T-helper 1 cell treated with Interleukin-12 subunit alpha and Interleukin-12 subunit beta and Interleukin-4 antibody, amounts not matched to agents 30 μg/mL and 1 μg/mL, for 36 hours (primary cell): Measurements from ENCODE around the gene TOM1.
A peak's percentile ranks its signal among the peaks of the same experiment; 100 is the strongest.

ENCODE experiments used
- H3K27ac Mint-ChIP-seq: one replicate; pipeline ENCODE4 v1.8.0; 2021; ENCODE audit warnings: mild to moderate bottlenecking, mixed read lengths
- H3K27me3 Mint-ChIP-seq: one replicate; pipeline ENCODE4 v1.8.0; 2021; ENCODE audit warnings: low read depth, mixed read lengths
- H3K36me3 Mint-ChIP-seq: one replicate; pipeline ENCODE4 v1.8.0; 2021; ENCODE audit warnings: low read depth, mixed read lengths
- H3K4me1 Mint-ChIP-seq: one replicate; pipeline ENCODE4 v1.8.0; 2021; ENCODE audit warnings: low read depth, mixed read lengths
- H3K4me3 Mint-ChIP-seq: one replicate; pipeline ENCODE4 v1.8.0; 2021; ENCODE audit warnings: mild to moderate bottlenecking, moderate library complexity, mixed read lengths
- H3K9me3 Mint-ChIP-seq: one replicate; pipeline ENCODE4 v1.8.0; 2021; ENCODE audit warnings: mixed read lengths

Gene TOM1

DNA sequence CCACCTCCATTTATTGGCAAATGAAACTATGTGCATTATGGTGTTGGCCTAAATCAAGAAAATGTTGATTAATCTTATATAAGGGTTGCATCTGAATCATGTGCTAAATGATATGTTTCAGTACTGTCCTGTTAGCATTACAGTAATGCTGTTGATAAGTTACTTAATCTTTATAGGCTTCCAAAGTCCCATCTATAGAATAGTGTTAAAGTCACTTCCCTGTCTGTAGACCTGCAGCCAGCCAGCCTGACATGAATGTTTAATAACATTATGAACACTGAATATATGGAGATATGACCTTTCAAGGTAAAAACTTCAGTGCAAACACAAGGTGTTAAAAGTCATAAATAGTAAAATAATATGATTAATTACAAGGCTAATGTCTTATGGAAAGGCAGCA, 3.6 kb upstream of the TOM1 start:
- Mint-ChIP-seq H3K27ac (no peak overlapping the region), H3K4me1 (peaks cover 12% of the 10 kb centered on the region), H3K27me3 (no peaks in the 10 kb centered on the region), H3K36me3 (peaks cover 30% of the 10 kb centered on the region), H3K9me3 (no peaks in the 10 kb centered on the region), H3K4me3 (no peak overlapping the region)

DNA sequence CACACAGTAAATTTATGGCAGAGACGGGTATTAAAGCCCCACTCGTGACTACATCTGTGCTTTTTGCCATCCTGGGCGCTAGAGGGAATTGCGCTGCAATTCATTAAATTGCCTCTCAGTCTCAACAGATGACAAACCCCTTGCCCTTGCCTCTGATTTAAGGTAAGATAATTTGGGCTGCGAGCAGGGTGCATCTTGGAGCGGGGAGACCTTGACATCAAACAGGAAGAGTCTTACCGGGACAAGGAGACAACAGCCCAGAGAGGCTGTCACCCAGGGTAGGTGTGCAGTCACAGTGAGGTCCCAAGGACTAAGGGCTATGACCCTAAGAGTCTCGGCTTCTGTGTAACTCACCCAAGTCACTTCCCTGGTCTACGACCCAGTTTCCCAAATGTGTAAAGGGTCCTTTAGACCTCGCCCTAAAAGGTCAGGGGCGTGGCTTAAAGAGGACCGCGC, 449 bp upstream of the TOM1 start:
- H3K4me3 Mint-ChIP-seq, result peak overlapping the region; percentile 89
- H3K4me1 Mint-ChIP-seq, result peaks cover 25% of the 10 kb centered on the region

DNA sequence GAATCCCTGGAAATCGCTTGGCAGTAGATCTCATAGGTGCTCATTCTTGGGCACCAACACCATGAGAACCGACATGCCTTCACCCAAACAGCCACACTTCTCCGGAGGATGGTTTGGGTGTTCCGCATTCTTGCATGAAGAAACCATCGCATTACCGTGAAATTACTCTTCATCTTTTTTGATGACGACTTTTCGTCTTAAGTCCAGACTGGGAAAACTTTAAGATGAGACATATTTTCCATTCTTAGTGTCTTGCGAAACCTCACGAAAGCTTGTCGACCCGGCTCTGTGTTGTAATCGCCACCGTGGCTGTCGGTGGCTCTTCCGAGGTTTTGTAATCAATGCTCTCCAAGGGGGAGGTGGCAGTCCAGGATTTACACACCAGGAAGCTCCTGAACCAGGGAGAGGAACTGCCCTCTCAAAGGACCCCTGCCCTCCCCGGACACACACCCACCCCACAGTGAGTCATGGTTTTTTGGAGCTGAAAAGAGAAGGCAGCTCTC, 1.7 kb downstream of the TOM1 start:
- Mint-ChIP-seq H3K36me3 (peaks cover 21% of the 10 kb centered on the region), H3K27me3 (no peaks in the 10 kb centered on the region), H3K27ac (peak overlapping the region; percentile 41), H3K9me3 (no peaks in the 10 kb centered on the region), H3K4me1 (peaks cover 33% of the 10 kb centered on the region), H3K4me3 (peak overlapping the region; percentile 89)

More for the DNA sequence above, 449 bp upstream of the TOM1 start:
- Mint-ChIP-seq H3K27ac (peak overlapping the region; percentile 92), H3K9me3 (no peaks in the 10 kb centered on the region), H3K36me3 (peaks cover 21% of the 10 kb centered on the region), H3K27me3 (no peaks in the 10 kb centered on the region)

DNA sequence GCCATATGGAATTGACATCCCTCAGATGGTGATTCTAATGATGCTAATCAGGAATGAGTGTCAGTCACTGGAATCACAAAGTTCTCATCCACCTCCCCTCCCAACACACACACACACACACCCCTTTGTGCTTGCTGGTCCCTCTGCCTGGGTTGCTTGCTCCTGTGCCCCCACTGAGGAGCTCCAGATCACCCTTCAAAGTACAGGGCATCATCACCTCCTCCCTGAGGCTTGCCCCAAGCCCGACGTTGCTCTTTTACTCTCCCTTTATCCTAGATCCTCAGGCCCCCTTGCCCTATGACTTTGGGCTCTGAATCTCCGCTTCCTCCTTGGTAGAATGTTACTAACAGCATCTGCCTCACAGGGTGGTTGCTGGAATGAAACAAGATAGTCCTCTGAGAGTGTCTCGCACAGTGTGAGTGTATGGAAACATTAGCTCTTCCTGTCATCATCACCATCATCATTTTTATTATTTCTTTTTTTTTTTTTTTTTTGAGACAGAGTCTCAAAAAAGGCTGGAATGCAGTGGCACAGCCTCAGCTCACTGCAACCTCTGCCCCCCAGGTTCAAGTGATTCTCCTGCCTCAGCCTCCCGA, 3.4 kb downstream of the TOM1 start:
- Mint-ChIP-seq H3K36me3 (peaks cover 16% of the 10 kb centered on the region), H3K27ac (peak overlapping the region; percentile 18), H3K4me3 (no peak overlapping the region), H3K9me3 (no peaks in the 10 kb centered on the region), H3K4me1 (peaks cover 41% of the 10 kb centered on the region), H3K27me3 (no peaks in the 10 kb centered on the region)

DNA sequence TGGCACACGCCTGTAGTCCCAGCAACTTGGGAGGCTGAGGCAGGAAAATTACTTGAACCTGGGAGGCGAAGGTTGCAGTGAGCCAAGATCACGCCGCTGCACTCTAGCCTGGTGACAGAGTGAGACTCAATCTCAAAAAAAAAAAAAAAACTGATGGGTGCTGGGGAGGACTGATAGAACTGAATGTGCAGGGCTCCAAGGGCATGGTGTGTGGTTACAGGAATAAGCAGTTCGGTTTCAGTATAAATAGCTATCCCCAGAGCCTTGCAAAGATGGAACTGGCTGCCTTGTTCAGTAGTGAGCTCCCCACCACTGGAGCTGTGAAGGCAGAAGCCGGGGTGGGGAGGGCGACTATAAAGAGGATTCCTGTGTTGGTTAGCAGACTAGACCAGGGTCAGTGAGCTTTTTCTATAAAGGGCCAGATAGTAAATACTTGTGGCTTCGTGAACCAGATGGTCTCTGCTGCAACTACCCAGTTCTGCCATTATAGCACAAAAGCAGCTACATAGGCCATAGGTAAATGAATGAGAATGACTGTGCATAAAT, 5.9 kb downstream of the TOM1 start:
- Mint-ChIP-seq H3K4me1 (peaks cover 55% of the 10 kb centered on the region), H3K27me3 (no peaks in the 10 kb centered on the region), H3K9me3 (no peaks in the 10 kb centered on the region), H3K36me3 (peaks cover 16% of the 10 kb centered on the region), H3K27ac (no peak overlapping the region), H3K4me3 (no peak overlapping the region)

DNA sequence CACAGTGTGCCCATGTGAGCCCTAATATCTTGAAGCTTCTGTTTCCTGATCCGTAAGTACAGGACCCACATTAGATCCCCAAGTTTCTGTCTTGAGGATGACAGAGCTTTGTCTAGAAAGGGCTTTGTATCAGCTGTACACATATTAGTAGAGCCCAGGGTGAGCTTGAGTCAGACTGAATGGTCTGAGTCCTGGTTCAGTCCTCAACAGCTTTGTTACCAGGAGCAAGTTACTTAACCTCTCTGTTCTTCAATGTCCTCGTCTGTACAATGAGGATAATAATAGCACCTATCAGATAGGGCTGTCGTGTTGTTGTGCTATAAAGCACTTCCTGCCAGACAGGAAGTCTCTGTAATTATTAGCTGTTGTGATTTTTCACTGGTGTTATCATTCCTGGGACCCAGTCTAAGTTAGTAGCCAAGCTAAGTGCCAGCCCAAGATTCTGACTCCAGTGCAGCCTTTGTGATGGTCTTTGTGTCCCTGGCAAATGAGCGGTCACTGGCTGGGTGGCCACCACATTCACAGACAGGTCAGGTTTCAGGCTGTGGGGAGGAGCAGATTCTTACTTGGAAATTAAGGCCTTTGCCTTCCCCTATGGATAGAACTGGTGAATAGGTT, 6.8 kb downstream of the TOM1 start:
- Mint-ChIP-seq H3K27me3 (no peaks in the 10 kb centered on the region), H3K4me3 (no peak overlapping the region)

DNA sequence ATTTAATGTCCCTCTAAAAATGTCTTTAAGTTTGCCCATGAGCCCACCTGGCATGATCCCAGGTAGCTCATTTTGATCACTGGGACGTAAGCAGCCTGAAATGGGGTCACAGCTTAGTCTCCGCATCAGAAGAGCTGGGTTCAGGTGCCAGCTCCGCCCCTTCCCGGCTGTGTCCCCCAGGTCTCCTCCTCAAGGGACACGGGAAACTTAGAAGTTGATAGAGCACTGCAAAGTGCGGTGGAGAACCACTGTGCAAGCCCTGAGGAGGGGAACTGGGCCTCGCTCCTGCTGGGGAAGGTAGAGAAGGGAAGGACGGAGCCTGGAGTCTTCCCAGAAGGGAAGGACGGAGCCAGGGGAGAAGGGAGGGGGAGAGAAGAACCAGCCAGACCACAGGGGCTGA, 7.7 kb downstream of the TOM1 start:
- Mint-ChIP-seq H3K27me3 (no peaks in the 10 kb centered on the region), H3K4me1 (peaks cover 58% of the 10 kb centered on the region)

More for the DNA sequence above, 6.8 kb downstream of the TOM1 start:
- Mint-ChIP-seq H3K9me3 (no peaks in the 10 kb centered on the region), H3K4me1 (peaks cover 58% of the 10 kb centered on the region), H3K36me3 (peaks cover 16% of the 10 kb centered on the region), H3K27ac (no peak overlapping the region)

DNA sequence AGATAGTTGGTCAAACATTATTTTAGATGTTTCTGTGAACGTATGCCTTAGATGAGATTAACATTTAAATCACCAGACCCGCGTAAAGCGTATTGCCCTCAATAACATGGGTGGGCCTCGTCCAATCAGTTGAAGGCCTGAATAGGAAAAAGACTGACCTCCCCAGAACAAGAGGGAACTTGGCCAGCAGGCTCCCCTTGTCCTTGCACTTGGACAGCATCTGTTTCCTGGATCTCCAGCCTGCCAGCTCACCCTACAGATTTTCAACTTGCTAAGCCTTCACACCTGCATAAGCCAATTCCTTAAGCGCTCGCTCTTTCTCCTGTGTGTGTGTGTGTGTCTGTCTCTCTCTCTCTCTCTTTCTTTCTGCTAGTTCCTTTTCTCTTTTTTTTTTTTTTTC, 8.2 kb downstream of the TOM1 start:
- no peaks in the 10 kb centered on the region for H3K9me3 Mint-ChIP-seq
- H3K27me3 Mint-ChIP-seq, result no peaks in the 10 kb centered on the region
- H3K27ac Mint-ChIP-seq, result no peak overlapping the region
- peaks cover 18% of the 10 kb centered on the region for H3K36me3 Mint-ChIP-seq
- peaks cover 62% of the 10 kb centered on the region for H3K4me1 Mint-ChIP-seq
- H3K4me3 Mint-ChIP-seq, result no peak overlapping the region

More for the DNA sequence above, 7.7 kb downstream of the TOM1 start:
- Mint-ChIP-seq H3K36me3 (peaks cover 15% of the 10 kb centered on the region), H3K27ac (peak overlapping the region; percentile 27), H3K9me3 (no peaks in the 10 kb centered on the region), H3K4me3 (no peak overlapping the region)

DNA sequence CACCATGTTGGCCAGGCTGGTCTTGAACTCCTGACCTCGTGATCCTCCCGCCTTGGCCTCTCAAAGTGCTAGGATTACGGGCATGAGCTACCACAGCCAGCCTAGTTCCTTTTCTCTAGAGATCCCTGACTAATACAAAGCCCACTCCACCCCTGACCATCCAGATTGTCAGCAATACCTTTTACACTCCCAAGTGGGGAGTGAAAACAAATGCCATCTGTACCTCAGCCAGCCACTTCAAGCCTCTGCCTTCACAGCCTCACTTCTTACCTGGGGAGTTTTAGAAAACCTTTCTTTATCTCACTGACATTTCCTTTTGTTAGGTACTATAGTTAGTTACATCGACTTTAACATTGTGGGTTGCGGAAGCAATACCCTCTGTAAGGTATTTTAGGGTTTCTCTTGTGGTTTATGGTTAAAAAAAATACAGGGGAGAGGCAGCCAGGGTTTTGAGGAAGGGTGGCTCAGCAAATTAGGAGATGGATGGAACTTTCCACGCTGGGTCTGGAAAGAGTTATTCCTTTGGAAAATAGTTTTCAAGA, 8.9 kb downstream of the TOM1 start:
- H3K4me3 Mint-ChIP-seq, result peak overlapping the region; percentile 9
- H3K36me3 Mint-ChIP-seq, result peaks cover 15% of the 10 kb centered on the region
- H3K27ac Mint-ChIP-seq, result peak overlapping the region; percentile 64
- no peaks in the 10 kb centered on the region for H3K27me3 Mint-ChIP-seq
- peaks cover 63% of the 10 kb centered on the region for H3K4me1 Mint-ChIP-seq
- no peaks in the 10 kb centered on the region for H3K9me3 Mint-ChIP-seq

DNA sequence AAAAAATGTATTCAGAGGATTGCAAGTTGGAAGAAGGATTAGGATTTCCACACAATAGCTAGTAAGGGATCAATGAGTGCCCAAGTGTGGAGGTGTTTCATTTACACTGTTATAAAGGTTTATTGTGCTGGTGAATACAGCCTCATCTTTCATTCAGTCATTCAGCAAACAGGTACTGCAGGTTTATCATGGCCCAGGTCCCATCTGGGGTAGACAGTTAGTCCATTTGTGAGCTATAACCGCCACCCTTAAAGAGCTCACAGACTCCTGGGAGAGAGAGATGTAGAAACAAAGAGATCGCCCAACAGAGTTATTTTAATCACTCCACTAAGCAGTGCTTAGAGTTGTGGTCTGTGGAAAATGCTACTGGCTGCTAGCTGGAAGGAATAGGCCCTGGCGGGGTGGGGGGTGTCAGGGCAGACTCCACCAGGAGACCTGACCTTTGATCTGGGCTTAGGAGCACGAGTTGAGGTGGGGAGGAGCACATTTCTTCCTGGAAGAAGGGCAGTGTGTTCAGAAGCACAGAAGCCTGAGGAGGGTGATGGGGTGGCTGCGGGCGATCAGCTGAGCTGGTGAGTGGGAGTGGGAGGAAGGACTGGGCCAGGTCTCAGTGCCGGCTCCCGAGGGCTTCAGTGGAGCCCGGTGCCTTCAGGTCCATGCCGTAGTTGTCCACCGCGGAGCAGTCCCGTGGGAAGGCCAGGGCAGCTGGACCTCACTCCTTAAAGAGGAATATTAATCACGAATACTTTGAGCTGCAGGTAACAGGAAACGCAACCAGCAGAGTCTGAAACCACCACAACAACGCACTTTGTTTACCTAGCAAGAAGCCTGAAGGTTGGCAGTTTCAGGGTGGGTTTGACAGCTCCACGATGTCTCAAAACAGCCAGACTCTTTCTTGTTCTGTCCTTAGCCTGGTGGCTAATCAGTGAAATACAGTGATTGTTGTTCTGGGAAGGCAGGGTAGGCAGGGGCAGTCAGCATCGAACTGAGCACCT, 11.2 kb downstream of the TOM1 start:
- H3K36me3 Mint-ChIP-seq, result peaks cover 9% of the 10 kb centered on the region
- peak overlapping the region; percentile 30 for H3K4me3 Mint-ChIP-seq
- peaks cover 69% of the 10 kb centered on the region for H3K4me1 Mint-ChIP-seq
- H3K27ac Mint-ChIP-seq, result peak overlapping the region; percentile 82
- no peaks in the 10 kb centered on the region for H3K27me3 Mint-ChIP-seq
- H3K9me3 Mint-ChIP-seq, result no peaks in the 10 kb centered on the region

DNA sequence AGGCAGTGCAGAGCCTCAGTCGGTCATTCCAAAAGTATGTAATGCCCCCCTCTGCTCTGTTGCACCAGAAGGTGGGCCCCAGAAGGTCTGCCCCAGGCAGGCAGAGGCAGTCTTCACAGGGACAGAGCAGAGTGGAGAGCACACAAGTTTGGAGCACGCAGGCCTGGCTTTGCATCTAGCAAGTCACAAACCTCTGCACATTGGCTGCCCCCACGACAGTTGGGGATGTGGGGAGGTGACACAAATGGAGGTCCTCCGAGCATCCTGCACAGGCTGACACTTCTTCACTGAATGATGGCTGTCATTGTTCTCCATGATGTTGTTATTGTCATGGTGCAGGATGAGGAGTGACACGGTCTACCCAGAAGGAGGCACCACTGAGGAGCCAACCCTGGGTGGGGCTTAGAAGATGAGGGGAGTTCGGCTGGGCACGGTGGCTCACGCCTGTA, 11.9 kb downstream of the TOM1 start:
- no peak overlapping the region for H3K27ac Mint-ChIP-seq
- H3K27me3 Mint-ChIP-seq, result no peaks in the 10 kb centered on the region
- no peaks in the 10 kb centered on the region for H3K9me3 Mint-ChIP-seq
- peaks cover 65% of the 10 kb centered on the region for H3K4me1 Mint-ChIP-seq
- peaks cover 9% of the 10 kb centered on the region for H3K36me3 Mint-ChIP-seq
- H3K4me3 Mint-ChIP-seq, result no peak overlapping the region

DNA sequence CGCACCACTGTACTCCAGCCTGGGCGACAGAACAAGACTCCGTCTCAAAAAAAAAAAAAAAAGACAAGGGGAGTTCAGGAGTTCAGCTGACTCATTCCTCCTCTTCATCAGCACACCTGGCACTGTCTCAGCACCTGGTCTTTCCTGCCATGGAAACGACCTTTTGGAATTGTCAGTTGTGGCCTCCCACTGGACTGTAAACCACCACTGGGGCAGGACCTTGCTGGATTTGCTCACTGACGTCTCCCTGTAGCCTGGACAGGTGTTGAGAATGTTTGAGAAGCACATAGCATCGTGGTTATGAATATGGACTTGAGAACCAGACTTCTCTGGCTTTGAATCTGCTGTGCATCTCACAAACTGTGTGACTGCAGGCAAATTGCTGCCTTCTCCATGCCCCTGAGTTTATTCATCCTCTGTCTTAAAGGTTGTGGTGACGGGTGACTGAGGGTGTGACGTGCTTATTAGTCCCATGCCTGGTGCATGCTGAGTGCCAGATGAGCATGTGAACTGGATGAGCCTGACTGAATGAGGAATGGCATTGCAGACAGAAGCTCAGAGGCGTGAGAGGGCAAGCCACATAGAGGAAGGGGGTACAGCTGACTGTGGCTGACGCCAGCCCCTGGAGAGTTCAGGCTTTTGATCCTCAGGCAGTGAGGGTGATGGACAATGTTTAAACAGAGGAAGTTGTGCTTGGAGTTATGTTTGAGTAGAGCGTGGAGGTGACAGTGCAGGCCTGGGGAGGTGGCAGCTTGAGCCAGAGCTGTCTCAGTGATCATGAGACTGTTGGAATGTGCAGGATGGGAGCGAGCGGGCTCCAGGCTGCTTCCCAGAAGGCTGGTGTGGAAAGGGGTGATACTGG, 12.7 kb downstream of the TOM1 start:
- peaks cover 9% of the 10 kb centered on the region for H3K36me3 Mint-ChIP-seq
- H3K27ac Mint-ChIP-seq, result peak overlapping the region; percentile 69
- H3K4me1 Mint-ChIP-seq, result peaks cover 58% of the 10 kb centered on the region
- H3K27me3 Mint-ChIP-seq, result no peaks in the 10 kb centered on the region
- H3K9me3 Mint-ChIP-seq, result no peaks in the 10 kb centered on the region
- H3K4me3 Mint-ChIP-seq, result peak overlapping the region; percentile 5
